ENCODE data around the gene SLC35F6. TPM values are rescaled to one million over a fixed set of nuclear protein-coding genes. Genes with fewer than 3 reads are reported as not detected.

The SLC35F6 gene
- total RNA-seq, 6 experiments from 2014 or later = 14.2 to 73.9 (median 27.2) TPM

DNA sequence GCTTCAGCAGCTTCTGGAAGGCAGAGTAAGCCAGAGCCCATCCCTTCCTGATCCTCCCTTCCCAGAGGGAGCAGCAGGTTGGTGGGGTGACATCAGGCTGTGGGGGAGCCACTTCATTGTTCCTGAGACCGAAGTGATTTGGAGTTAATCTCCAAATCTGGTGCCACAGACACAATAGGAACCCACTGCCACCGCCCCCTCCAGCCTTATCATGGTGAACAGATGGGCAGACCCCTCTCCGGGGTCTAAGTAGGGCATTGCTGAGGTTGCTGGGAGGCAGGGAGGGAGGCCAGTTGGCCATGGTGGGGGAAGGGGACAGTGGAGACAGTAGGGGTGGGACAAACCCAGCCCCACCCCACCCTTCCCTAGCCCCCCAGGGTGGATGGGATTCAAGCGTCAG lies 25.6 kb upstream of the SLC35F6 start:
- Histone ChIP-seq H3K27ac (no peak overlapping the region), H3K4me1 (peaks cover 0 to 30% (median 14%) of the 10 kb centered on the region in 4 donors), H3K36me3 (no peaks in the 10 kb centered on the region), H3K4me3 (no peak overlapping the region), H3K27me3 (no peaks in the 10 kb centered on the region), H3K9me3 (no peaks in the 10 kb centered on the region)
- DNase-seq (no peak), ATAC-seq (no peak)
- intact Hi-C loops (cut with DNase I) = no loop called here
- TF ChIP-seq POLR2A (IDR thresholded peaks at IDR 0.05) = no peak
- TF ChIP-seq, protein P1, sequence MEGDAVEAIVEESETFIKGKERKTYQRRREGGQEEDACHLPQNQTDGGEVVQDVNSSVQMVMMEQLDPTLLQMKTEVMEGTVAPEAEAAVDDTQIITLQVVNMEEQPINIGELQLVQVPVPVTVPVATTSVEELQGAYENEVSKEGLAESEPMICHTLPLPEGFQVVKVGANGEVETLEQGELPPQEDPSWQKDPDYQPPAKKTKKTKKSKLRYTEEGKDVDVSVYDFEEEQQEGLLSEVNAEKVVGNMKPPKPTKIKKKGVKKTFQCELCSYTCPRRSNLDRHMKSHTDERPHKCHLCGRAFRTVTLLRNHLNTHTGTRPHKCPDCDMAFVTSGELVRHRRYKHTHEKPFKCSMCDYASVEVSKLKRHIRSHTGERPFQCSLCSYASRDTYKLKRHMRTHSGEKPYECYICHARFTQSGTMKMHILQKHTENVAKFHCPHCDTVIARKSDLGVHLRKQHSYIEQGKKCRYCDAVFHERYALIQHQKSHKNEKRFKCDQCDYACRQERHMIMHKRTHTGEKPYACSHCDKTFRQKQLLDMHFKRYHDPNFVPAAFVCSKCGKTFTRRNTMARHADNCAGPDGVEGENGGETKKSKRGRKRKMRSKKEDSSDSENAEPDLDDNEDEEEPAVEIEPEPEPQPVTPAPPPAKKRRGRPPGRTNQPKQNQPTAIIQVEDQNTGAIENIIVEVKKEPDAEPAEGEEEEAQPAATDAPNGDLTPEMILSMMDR (IDR thresholded peaks at IDR 0.05) = no peak
- no CpG with 5 or more reads among the region's 4 CpGs for WGBS (ENCODE audit: insufficient coverage, low coverage, low lambda C conversion rate, missing lambda C conversion rate)

DNA sequence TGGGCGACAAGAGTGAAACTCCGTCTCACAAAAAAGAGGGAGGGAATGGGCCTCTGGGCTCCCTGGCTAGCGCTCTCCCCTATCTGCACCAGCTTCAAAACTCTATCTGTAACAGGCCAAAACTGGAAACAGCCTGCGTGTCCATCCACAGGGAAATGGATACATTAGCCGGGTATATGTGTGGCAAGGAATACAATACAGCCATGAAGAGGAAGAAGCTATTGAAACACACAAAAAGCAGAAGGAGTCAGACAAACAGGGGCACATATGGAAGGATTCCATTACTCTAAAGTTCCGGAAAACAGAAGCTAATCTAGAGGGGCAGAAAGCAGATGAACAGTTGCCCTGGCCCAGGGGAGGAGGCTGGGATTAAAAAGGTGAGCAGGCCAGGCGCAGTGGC lies 24.6 kb upstream of the SLC35F6 start:
- H3K4me1 ChIP-seq = peaks cover 0 to 30% (median 14%) of the 10 kb centered on the region in 4 donors
- DNase-seq (no peak), ATAC-seq (no peak)
- no peak overlapping the region for H3K4me3 ChIP-seq
- no peaks in the 10 kb centered on the region for H3K9me3 ChIP-seq
- no peak for TF ChIP-seq POLR2A (IDR thresholded peaks at IDR 0.05)
- TF ChIP-seq, protein P1 (IDR thresholded peaks at IDR 0.05) = no peak
- WGBS (ENCODE audit: insufficient coverage, low coverage, low lambda C conversion rate, missing lambda C conversion rate) = 80% methylated on average over 6 of the region's 7 CpGs
- H3K36me3 ChIP-seq = no peaks in the 10 kb centered on the region
- H3K27me3 ChIP-seq = no peaks in the 10 kb centered on the region
- intact Hi-C loops (cut with DNase I) = no loop called here
- H3K27ac ChIP-seq = no peak overlapping the region

DNA sequence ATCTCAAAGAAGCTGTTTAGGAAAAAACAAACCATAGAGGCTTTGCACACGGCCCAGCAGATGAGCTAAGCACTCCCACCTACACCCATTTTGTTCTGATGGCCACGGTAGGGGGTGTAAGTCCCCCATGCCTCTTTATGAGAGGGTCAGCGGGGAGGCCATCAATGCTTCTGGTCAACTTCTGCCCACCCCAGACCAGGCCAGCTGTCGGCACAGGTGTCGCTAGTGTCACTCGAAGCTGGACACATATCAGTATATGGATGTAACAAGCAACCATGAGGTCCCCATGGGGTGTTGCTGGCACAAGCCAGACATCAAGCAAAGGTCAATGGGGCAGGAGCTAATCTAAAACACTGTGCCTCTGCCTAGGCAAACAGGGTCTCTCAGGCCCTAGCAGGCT lies 23.7 kb upstream of the SLC35F6 start:
- no peaks in the 10 kb centered on the region for H3K27me3 ChIP-seq
- intact Hi-C loops (cut with DNase I) = no loop called here
- H3K4me1 ChIP-seq = peaks cover 0 to 28% (median 13%) of the 10 kb centered on the region in 4 donors
- H3K27ac ChIP-seq = no peak overlapping the region
- TF ChIP-seq, protein P1 (IDR thresholded peaks at IDR 0.05) = no peak
- TF ChIP-seq POLR2A (IDR thresholded peaks at IDR 0.05) = no peak
- ATAC-seq (no peak), DNase-seq (no peak)
- no peaks in the 10 kb centered on the region for H3K36me3 ChIP-seq
- WGBS (ENCODE audit: insufficient coverage, low coverage, low lambda C conversion rate, missing lambda C conversion rate) = 77% methylated on average over 4 of the region's 6 CpGs
- no peak overlapping the region for H3K4me3 ChIP-seq
- no peaks in the 10 kb centered on the region for H3K9me3 ChIP-seq

DNA sequence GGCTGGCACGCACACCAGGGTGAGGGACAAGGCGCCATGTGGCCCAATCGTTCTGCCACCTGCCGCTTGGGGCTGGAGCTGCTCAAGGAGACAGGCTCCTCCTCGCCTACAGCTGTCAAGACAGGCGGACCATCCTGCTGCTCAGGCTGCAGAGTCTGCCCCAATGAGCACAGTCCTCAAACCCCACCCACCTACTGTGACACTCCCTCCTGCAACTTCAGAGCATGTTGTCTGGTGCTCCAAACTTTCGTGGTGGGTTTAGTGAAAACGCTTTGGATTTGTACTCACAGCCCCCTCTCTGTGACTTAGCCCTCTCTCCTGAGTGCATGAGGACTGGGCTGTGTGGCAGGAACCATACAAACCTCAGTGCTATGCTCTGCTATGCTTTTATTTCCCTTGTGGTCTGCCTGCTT lies 23.2 kb upstream of the SLC35F6 start:
- ATAC-seq (no peak), DNase-seq (no peak)
- Histone ChIP-seq H3K27ac (no peak overlapping the region), H3K36me3 (no peaks in the 10 kb centered on the region), H3K27me3 (no peaks in the 10 kb centered on the region), H3K4me3 (no peak overlapping the region), H3K4me1 (peaks cover 0 to 26% (median 10%) of the 10 kb centered on the region in 4 donors), H3K9me3 (no peaks in the 10 kb centered on the region)
- no peak for TF ChIP-seq POLR2A (IDR thresholded peaks at IDR 0.05)
- WGBS (ENCODE audit: insufficient coverage, low coverage, low lambda C conversion rate, missing lambda C conversion rate) = no CpG with 5 or more reads among the region's 8 CpGs
- intact Hi-C loops (cut with DNase I) = no loop called here

DNA sequence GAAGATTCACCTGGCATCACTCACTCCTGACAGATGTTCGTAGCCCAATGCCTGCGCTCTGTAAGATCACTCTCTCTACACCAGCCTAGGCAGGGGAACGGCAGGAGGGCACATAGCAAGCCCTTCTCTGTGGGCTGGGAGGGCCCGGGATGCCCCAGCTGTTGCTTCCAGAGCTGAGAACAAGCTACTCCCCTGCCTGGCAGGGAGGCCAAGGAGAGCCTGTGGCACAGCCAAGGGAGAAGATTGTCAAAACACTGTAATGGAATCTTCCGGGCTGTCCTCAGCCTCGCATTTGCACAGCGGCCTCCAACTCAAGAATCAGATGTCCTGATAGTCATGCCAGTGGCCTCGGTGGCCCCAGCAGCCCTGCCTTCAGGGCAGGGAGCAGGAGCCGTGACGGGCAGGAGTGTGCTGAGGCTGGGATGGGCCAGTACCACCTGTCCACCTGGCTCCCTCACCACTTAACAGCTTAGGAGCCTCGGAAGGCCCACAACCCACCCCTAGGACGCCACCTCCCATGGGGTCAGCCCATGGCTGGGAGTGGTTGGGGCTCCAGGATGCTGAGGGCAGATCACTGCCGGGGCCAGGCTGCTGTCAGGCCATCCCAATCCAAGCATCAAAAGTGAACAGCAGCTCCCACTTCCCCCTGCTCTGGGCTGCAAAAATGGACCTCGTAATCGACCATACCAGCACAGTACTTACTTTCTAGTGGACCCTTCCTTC lies 21.9 kb upstream of the SLC35F6 start:
- TF ChIP-seq, protein P1 (IDR thresholded peaks at IDR 0.05) = no peak
- no peak for TF ChIP-seq POLR2A (IDR thresholded peaks at IDR 0.05)
- Histone ChIP-seq H3K27me3 (no peaks in the 10 kb centered on the region), H3K9me3 (no peaks in the 10 kb centered on the region), H3K36me3 (no peaks in the 10 kb centered on the region), H3K4me1 (peaks cover 0 to 13% (median 3%) of the 10 kb centered on the region in 4 donors), H3K27ac (no peak overlapping the region), H3K4me3 (no peak overlapping the region)
- ATAC-seq (no peak), DNase-seq (no peak)
- intact Hi-C loops (cut with DNase I) = no loop called here
- 91% methylated on average over 6 of the region's 15 CpGs for WGBS (ENCODE audit: insufficient coverage, low coverage, low lambda C conversion rate, missing lambda C conversion rate)
